ENCODE results near the gene GINM1.

DNA sequence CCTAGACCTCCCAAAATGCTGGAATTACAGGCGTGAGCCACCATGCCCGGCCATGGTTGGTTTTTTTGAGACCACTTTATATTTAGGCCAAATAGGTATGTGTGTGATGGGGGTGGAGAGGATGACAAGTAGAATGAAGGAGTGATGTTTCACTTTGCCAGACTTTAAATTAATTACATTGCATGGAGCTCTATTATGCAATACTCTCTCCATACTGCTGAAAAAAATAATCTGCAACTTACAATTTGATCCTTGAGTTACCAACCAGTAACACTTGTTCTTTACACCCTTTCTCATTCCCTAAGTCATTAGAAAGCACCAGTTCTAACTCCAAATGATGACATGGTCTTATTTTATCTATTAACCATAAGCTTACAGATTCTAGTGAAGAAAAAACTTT is 26.8 kb downstream of the GINM1 start:
- TF ChIP-seq, protein P1, sequence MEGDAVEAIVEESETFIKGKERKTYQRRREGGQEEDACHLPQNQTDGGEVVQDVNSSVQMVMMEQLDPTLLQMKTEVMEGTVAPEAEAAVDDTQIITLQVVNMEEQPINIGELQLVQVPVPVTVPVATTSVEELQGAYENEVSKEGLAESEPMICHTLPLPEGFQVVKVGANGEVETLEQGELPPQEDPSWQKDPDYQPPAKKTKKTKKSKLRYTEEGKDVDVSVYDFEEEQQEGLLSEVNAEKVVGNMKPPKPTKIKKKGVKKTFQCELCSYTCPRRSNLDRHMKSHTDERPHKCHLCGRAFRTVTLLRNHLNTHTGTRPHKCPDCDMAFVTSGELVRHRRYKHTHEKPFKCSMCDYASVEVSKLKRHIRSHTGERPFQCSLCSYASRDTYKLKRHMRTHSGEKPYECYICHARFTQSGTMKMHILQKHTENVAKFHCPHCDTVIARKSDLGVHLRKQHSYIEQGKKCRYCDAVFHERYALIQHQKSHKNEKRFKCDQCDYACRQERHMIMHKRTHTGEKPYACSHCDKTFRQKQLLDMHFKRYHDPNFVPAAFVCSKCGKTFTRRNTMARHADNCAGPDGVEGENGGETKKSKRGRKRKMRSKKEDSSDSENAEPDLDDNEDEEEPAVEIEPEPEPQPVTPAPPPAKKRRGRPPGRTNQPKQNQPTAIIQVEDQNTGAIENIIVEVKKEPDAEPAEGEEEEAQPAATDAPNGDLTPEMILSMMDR (IDR thresholded peaks at IDR 0.05), result no peak
- no peak for TF ChIP-seq POLR2A (IDR thresholded peaks at IDR 0.05)
- no peak for TF ChIP-seq EP300 (IDR thresholded peaks at IDR 0.05)
